HG02759 (cell line): ENCODE results near the gene IL34.
"Not testable (repeated sequence)": the region's sequence is repeated elsewhere in the genome, so short reads cannot be mapped to it uniquely, and the experiment has no call there.

Experiments
- ATAC-seq: cut with Tn5 transposase; IDR thresholded peaks from one replicate; pipeline ENCODE4 v1.9.1; 2021; ENCODE audit warnings: mild to moderate bottlenecking, moderate library complexity; ENCODE audit not compliant: unreplicated experiment

IL34 gene

DNA sequence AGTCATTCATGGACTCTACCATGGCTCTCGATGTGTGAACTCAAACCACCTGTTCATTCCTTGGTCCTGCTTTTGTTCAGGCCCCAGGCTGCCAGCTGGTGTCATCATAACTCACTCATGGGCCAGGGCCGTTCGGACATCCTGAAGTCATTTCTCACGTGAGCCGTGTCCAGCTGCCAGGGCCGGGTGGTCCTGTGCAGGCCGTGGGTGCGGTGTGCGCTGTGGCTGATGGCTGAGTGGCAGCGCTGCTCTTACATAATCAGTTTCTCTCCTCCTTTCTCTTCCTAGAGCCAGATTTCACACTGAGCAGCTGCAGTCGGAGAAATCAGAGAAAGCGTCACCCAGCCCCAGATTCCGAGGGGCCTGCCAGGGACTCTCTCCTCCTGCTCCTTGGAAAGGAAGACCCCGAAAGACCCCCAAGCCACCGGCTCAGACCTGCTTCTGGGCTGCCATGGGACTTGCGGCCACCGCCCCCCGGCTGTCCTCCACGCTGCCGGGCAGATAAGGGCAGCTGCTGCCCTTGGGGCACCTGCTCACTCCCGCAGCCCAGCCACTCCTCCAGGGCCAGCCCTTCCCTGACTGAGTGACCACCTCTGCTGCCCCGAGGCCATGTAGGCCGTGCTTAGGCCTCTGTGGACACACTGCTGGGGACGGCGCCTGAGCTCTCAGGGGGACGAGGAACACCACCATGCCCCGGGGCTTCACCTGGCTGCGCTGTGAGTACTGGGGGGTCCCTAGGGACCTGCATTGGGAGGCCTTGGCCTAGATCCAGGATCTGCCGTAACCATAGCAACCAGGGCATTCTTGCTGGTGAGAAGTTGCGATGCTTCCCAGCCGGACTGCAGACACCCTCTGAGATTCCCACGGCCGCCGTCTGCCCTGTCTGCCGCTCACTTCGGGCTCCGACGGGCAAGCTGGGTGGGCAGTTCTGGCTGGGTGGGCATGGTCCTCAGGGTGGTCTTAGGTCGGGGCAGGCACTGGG is at the start of gene IL34:
TSS of gene IL34 (plus strand) at position 300 of the 982 bp plus-strand sequence. CDS start at position 689, 389 bp downstream.
- ATAC-seq: no peak

GRCh38 chr16:70597135-70597835 is 49.1 kb upstream of the IL34 start:
- no peak for ATAC-seq

DNA sequence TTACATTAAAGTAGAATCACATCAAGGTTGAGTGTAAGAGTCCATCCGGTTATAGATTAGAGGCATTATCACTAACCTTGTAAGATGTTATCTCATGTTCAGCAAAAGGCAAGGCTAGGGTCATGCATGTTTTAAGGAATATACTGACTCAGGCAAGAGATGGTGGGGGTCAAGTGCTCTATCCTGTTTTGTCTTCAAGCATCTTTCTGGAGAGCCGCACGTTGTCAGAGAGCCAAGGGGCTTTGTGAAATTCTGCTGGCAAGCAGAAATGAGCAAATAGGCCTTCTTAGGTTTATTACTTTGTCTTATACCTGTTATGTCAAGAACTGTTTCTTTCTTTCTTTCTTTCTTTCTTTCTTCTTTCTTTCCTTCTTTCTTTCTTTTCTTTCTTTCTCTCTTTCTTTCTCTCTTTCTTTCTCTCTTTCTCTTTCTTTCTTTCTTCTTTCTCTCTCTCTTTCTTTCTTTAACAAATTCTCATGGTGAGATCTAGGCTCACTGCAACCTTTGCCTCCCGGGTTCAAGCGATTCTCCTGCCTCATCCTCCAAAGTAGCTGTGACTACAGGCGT is 47.3 kb upstream of the IL34 start:
- ATAC-seq: no peak

GRCh38 chr16:70600730-70601129 is 45.6 kb upstream of the IL34 start:
- ATAC-seq: no peak

DNA sequence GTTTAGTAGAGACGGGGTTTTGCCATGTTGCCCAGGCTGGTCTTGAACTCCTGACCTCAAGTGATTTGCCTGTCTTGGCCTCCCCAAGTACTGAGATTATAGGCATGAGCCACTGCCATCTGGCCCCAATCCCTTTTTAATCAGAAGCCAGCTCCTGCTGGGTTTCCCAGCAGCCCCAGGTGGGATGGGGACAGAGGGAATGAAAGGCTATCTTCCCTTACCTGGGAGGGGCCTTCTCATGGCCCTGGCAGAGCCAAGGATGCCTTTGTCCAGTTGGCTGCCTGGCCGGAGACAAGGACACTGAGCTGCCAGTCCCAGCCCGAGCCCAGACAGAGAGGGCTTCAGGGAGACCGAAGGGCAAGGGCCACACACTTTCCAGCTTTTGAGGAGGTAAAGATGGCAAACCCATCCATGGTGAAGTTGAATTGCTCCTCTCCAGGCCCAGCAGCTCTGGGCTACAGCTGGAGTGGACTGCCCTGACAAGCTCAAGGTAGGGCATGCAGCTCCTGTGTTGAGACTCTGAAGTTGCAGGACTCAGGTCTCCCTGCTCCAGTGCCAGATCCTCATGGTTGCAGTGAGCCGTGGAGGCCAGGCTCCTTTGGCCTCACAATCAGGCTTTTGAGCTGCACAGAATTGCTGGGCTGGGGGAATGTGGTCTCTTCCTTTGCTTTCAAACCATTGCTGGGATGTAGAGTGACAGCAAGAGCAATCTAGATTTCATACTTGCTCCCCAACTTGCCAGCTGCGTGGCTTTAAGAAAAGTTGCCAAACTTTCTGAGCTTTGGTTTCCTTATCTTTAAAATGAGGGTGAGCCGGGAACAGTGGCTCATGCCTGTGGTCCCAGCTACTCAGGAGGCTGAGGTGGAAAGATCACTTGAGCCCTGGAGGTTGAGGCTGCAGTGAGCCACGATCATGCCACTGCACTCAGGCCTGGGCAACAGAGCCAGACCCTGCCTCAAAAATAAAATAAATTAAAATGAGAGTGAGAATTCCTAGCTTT is 44.5 kb upstream of the IL34 start:
- ATAC-seq: no peak

DNA sequence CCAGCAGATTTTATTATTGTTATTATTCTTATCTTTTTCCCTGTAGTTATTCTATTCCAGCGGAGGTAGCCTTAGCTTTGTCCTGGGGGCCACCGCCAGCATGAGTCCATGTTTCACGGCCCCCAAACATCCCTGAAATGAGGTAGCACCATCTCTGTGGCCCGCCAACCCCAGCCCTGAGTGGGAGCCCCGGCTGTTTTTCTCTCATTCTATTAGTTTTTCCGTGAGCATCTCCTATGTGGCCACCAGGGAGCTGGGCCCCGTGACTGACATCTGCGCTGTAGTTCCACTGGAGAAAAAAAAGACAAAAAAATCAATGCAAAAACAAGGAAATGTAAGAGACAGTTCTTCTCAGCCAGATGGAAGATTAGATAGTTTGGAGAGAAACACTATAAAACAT is 43.5 kb upstream of the IL34 start:
- no peak for ATAC-seq

DNA sequence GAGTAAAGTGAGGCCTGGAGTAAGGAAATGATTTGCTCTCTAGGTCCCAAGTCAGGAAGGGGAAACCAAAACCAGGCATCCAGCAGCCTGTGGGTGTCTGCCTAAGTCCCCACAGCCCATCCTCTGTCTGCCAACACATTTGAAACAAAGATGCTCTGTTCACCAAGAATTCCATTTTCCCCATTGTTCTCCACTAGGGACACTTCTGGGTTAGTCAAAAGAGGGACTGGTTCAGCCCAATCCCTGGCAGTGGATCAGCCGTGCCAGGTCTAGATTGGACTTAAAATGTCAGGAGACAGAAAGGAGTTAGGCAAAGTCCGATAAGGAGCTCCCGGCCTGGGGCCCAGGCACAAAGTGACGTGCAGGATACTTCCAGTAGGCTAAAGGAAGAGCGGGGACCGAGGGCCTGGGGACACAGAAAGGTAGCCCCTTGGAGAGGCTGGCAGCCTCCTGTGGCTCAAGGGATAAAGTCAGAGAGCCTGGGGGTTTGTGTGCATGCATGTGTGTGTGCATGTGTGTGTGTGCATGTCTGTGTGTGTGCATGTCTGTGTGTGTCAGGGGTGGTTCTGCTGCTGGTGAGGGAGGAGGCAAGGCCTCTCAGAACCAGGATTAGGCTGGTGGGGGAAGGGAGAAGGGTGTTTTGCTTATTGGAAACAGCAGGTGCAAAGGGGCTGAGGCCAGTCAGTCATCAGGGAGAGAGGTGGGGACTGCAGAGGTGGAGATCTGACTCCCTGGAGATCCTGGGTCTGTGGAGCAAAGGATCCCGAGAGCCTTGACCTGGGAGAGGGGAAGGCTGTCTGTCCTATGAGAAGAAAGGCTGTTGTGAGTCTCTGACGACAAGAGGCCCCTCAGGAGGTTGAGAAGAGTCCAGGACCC is 41.7 kb upstream of the IL34 start:
- no peak for ATAC-seq

GRCh38 chr16:70605283-70605657 is 41.1 kb upstream of the IL34 start:
- no peak for ATAC-seq

DNA sequence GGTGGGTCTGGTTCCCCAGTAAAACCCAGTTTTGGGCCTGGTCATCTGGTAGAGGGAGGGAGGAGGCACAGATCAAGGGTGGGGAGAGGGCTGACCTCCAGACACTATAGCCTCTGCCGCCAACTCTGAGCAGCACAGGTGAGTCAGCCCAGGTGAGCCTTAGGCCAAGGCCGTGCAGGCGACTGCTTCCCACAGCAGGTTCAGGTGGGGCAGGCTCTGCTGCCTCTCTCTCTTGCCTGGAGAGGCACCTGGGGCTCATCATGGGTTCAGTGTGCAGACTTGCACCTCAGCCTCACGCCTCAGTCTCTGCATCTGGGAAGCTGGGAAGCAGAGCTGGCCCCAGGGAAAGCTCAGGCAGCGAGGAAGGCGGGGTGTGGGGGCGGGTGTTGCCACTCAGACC is 37.8 kb upstream of the IL34 start:
- no peak for ATAC-seq

- ATAC-seq: no peak
Observed at GRCh38 chr16:70610273-70611223, 35.8 kb upstream of the IL34 start.

- no peak for ATAC-seq
Observed at GRCh38 chr16:70611224-70611598, 35.1 kb upstream of the IL34 start.

- ATAC-seq: no peak
Observed at GRCh38 chr16:70611785-70612303, 34.5 kb upstream of the IL34 start.

GRCh38 chr16:70612931-70613330 is 33.4 kb upstream of the IL34 start:
- no peak for ATAC-seq

DNA sequence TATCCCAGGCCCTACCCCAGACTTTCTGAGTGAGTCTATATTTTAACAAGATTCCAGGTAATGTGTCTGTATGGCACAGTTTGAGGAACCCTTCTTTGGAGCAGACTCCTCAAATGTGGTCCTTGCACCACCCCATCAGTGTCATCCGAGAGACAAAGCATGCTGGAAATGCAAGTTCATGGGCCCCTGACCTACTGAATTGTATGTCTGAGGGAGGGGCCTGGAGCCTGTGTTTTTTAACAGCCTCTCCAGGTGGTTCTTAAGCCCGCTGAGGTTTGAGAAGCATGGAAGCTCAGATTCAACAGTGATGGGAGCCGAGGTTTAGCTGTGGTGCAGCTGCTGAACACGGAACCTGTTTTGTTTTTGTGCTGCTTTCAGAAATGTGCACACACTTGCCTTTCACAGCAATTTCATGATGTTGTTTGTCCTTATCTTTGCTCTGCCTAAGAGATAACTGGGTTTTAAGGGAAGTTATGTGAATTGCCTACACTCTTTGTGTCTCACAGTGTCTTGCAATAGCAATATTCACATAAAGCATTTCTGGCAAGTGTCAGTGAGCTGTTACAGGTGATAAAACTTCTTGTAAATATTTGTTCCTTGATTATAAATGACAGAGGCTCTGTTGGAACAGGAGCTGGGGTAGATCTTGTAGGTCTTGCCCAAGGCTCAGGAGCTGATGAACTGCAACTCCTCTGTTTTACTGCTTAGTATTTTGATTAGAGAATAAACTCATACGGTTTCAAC is 32.0 kb upstream of the IL34 start:
- ATAC-seq: no peak

GRCh38 chr16:70615945-70616344 is 30.4 kb upstream of the IL34 start:
- no peak for ATAC-seq

- not testable (repeated sequence) for ATAC-seq
Observed at GRCh38 chr16:70621864-70622263, 24.5 kb upstream of the IL34 start.

GRCh38 chr16:70627696-70628095 is 18.7 kb upstream of the IL34 start:
- no peak for ATAC-seq
